Ectodermal cell (in vitro differentiated cells): Measurements from ENCODE around the gene TTC9B.
"Not testable (repeated sequence)": the region's sequence is repeated elsewhere in the genome, so short reads cannot be mapped to it uniquely, and the experiment has no call there.

Source experiments
- H3K27ac ChIP-seq: 2 replicates; pipeline ENCODE4 v1.7.0; 2013; ENCODE audit warnings: mild to moderate bottlenecking, low read depth, low read length; ENCODE audit not compliant: insufficient read depth, poor library complexity, severe bottlenecking
- H3K27me3 ChIP-seq: 2 replicates; pipeline ENCODE4 v1.7.0; 2013; ENCODE audit warnings: mild to moderate bottlenecking, low read length; ENCODE audit not compliant: insufficient read depth, control insufficient read depth, poor library complexity, severe bottlenecking
- H3K36me3 ChIP-seq: one replicate; pipeline ENCODE4 v1.7.0; 2013; ENCODE audit warnings: low read length; ENCODE audit not compliant: control insufficient read depth, insufficient read depth
- H3K4me1 ChIP-seq: one replicate; pipeline ENCODE4 v1.7.0; 2013; ENCODE audit warnings: low read length; ENCODE audit not compliant: control insufficient read depth, insufficient read depth
- H3K4me3 ChIP-seq: 2 replicates; pipeline ENCODE4 v1.7.0; 2013; ENCODE audit warnings: low read depth, low read length, control low read depth; ENCODE audit not compliant: insufficient read depth
- H3K9me3 ChIP-seq: 2 replicates; pipeline ENCODE4 v1.7.0; 2013; ENCODE audit warnings: mild to moderate bottlenecking, low read length, moderate library complexity; ENCODE audit not compliant: control insufficient read depth
- WGBS, 2 experiments: methylation state at CpG; one replicate each; pipeline ENCODE4 v1.1.7; 2013; ENCODE audit warnings: missing lambda C conversion rate in 2 of 2; 5-methylcytosine and 5-hydroxymethylcytosine counted together

TTC9B gene

DNA sequence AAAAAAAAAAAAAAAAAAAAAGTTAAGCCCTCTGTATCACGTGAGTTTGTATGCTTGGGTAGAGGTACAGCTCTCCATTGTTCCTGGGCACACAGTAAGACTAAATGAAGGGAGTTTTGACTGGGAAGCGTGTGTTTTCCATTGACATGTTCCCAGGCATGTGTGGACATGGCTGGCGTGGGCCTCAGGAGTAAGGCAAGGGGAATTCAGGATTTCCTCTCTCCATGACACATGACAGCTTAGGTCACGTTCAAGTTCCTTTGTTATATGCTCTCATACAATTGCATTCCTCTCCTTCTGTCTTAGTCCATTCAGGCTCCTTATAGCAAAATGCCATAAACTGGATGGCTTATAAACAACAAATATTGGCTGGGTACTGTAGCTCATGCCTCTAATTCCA, 44.1 kb downstream of the TTC9B start:
- Histone ChIP-seq H3K4me3 (no peak overlapping the region), H3K9me3 (no peaks in the 10 kb centered on the region), H3K36me3 (no peaks in the 10 kb centered on the region), H3K4me1 (no peaks in the 10 kb centered on the region), H3K27ac (no peak overlapping the region), H3K27me3 (no peaks in the 10 kb centered on the region)
- WGBS, 2 experiments = 90 to 91% methylated on average over 4 of the region's 4 CpGs

- not testable (repeated sequence) for H3K4me1 ChIP-seq, H3K27me3 ChIP-seq, H3K9me3 ChIP-seq, H3K36me3 ChIP-seq, H3K4me3 ChIP-seq, H3K27ac ChIP-seq
- WGBS, 2 experiments = 86 to 92% methylated on average over 4 of the region's 4 CpGs
Measured at GRCh38 chr19:40171293-40171692, 46.9 kb downstream of the TTC9B start.

- not testable (repeated sequence) for H3K9me3 ChIP-seq, H3K27ac ChIP-seq, H3K4me1 ChIP-seq, H3K4me3 ChIP-seq, H3K27me3 ChIP-seq, H3K36me3 ChIP-seq
- WGBS, 2 experiments = 94 to 95% methylated on average over 39 of the region's 39 CpGs
Measured at GRCh38 chr19:40170303-40170989, 47.7 kb downstream of the TTC9B start.

DNA sequence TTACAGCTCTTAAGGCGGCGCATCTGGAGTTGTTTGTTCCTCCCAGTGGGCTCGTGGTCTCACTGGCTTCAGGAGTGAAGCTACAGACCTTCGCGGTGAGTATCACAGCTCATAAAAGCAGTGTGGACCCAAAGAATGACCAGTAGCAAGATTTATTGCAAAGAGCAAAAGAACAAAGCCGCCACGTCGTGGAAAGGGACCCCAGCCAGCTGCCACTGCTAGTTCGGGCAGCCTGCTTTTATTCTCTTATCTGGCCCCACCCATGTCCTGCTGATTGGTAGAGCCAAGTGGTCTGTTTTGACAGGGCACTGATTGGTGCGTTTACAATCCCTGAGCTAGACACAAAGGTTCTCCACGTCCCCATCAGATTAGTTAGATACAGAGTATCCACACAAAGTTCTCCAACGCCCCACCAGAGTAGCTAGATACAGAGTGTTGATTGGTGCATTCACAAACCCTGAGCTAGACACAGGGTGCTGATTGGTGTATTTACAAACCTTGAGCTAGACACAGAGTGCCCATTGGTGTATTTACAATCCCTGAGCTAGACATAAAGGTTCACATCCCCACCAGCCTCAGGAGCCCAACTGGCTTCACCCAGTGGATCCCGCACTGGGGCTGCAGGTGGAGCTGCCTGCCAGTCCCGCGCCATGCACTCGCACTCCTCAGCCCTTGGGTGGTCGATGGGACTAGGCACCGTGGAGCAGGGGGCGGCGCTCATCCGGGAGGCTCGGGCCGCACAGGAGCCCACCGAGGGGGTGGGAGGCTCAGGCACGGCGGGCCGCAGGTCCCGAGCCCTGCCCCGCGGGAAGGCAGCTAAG, 48.5 kb downstream of the TTC9B start:
- H3K4me1 ChIP-seq, H3K9me3 ChIP-seq, H3K4me3 ChIP-seq, H3K27ac ChIP-seq, H3K27me3 ChIP-seq, H3K36me3 ChIP-seq: not testable (repeated sequence)
- 92 to 94% methylated on average over 30 of the region's 30 CpGs for WGBS, 2 experiments
